HG02852 (cell line): ENCODE data around the gene CCNT2.
"Not testable (repeated sequence)": the region's sequence is repeated elsewhere in the genome, so short reads cannot be mapped to it uniquely, and the experiment has no call there.

Experiments
- ATAC-seq: cut with Tn5 transposase; IDR thresholded peaks from one replicate; pipeline ENCODE4 v1.9.1; 2021; ENCODE audit warnings: mild to moderate bottlenecking, moderate library complexity; ENCODE audit not compliant: unreplicated experiment

The CCNT2 gene

DNA sequence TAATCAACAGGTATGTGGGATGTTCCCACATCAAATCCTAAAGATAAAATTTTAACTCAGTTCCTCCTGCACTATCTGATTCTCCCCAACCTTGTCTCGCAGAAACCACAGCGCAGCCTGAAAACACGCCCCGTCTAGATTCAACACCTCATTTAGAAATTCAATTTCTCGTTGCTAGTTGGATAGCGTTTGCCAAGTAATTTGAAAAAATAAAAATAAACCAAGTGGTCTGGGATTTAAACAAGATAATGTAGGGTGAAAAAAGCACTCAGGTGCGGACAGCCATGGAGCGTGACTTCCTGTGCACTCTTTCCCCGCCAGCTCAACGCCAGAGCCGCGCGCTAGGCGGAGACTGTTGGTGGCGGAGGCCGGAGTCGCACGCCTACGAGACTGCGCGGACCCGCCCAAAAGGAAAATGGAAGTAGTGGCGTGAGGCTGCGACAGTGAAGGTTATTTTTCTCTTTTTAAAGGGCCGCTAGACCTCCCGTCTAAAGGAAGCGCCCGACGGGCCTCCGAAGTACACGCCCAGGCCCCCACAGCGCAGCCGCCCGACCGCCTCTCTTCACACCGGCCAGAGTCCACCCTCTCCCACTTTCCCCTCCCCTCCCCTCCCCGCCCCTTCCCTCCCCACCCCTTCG, 615 bp upstream of the CCNT2 start:
- ATAC-seq: peak; percentile 74

DNA sequence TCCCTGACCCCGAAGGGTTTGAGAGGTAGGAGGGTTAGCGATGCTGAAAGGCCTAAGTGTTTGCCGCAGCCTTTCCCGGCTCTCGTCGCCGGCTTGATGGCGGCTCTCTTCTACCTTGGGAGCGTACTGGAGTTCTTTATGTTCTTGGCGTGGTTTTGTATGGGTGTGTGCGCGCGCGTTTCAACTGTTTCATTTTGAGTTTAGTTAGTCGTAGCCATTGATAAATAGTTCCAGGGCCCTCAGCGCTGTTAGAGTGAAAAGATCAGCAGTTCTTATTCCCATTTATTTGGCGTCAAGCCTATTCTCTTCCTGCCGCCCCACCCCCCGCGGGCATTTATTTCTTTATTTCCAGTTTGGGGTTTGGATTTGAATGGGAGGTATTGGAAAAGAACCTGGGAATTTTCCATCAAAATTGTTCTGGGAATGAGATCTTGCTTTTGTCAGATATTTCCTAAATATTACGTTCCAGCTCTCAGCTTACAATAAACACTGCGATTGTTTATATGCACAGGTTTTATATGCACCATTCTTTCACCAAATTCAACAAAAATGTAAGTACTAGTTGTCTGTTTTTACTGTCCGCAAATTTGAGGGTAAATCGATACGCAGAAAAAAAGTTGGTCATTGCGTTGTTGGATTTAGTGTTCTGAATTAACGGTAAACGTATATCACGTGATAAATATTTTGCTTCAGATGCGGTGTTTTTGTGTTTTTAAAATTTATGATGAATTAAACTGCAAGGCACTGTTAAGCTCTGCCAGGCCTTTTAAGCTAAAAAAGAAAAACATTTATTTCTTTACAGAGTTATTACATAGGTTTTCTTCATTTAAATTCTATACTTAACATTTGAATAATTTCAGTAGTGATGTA, 954 bp downstream of the CCNT2 start:
- ATAC-seq: no peak

DNA sequence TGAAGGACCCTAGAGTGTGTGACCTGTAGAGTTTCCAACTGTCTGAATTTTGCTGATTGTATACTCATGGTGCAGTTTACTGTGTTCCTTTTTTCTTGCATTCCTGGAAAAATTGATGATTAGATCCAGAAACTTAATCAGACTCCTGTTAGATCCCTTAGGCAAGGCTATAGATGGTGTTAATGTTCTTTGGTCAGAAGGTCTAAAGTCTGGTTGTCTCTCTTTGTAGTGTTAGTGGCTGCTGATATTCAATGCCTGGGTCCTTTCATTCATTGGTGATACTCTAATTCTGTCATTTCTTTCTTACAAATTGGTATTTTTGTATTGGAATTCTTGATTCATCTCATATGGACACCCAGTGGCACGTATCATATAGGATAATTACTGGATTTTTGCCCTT, 6.3 kb downstream of the CCNT2 start:
- ATAC-seq: no peak

DNA sequence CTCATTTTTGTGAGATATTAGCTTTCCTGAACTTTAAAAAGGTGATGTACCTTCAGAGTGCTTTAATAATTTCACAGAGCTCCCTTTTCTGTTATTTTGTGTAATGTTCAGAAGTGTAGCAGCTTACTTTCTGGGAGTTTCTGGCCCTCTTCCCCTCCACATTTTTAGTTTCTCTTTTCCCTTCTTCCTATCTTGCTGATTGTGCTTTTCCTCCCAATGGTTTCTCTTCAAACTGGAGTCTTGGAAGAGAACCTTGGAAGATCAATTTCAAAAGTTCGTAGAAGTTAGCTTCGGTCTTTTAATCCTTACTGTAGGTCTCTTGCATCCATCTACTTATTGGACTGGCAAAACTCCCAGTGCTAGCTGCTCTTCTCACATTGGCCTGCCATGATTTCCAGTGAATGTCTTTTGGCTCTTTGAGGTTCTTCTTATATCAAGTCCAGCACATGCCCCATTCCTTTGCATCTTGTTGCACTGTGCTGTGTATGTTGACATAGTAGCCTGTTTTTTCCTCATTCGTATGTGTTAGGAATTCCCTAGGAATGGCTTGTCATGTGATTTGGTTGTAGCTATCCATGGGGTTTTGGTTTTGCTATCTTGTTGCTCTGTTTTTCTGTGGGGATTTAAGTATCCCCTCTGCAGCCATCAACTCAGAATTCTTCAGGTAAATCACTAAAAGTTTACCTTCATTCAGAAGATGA, 7.8 kb downstream of the CCNT2 start:
- ATAC-seq: no peak

DNA sequence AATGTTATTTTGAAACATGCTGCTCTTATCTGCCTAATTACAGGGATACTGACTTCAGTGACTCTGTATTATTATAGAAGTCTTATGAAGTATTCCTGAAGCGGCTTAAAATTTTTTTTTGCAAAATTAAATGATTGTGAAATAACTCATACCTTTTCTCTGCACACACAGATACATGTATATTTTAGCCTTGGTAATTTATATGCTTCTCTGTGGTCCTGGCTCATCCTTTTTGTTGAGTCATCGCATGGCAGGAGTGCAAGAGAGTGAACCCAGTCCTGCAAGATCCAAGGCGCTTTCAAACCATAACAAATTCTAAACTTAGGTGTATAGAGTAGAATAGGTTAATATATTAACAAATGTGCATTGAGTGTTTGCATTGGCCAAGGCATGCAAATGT, 8.6 kb downstream of the CCNT2 start:
- no peak for ATAC-seq

DNA sequence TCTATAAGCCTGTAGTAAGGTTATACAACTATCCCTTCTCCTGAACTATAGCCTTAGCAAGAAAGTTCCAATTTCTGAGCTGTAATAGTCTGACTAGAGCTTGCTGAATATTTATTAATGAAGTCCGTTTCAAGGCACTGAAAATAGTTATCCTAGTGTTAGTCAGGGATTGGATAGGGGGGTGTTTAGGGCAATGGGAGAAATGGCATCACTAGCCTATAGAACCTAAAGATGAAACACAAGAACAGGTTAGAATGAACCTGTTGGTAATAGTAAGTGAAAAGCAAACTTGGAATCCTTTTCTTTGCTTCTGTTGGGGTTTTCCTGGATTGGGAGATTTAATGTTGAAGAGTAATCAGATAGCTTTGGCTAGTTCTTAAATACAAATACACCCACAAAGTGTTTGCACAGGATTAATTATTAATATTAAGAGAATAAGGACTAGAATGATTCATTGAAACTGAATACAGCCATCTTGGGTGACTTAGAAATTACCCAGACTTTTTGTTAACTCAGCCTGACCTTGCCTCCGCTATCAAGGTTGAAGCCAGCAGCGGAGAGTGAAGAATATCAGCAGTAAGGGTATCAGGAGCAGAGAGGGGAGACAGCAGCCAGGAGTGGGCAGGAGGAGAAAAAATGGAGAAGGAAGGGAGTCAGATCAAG, 14.4 kb downstream of the CCNT2 start:
- ATAC-seq: no peak

DNA sequence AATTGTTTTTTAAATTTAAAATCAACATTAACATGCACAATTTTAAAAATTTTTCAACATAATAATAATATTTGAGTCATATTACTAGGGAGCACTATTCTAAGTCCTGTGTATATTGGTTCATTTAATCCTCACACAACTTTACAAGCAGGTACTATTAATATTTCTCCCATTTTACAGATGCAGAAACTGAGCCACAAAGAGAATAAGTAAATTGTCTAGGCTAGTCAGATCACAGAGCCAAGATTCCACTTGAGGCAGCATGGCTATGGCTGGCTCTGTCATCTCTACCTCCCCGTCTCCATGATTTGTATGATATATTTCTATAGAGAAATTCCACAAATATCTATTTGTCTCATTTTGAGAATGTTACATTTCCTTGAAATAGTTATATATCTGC, 15.1 kb downstream of the CCNT2 start:
- ATAC-seq: no peak

DNA sequence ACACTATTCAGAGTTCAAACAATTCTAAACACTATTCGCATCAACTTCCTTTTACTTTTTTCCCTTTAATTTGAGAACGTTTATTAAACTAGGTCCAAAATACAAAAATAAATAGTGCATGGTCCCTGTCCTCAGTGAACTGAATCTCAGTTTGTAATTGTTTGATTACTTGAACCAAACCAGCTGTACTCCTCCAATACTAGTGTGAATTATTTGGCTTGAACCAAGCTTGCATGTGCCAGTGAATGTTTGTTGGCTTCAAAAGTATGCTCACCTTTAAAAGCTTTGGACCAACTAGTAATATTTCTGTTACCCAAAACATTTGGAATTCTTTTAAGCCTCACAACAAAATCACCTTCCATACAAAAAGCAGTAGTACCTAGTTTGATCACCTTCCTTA, 15.5 kb downstream of the CCNT2 start:
- no peak for ATAC-seq

DNA sequence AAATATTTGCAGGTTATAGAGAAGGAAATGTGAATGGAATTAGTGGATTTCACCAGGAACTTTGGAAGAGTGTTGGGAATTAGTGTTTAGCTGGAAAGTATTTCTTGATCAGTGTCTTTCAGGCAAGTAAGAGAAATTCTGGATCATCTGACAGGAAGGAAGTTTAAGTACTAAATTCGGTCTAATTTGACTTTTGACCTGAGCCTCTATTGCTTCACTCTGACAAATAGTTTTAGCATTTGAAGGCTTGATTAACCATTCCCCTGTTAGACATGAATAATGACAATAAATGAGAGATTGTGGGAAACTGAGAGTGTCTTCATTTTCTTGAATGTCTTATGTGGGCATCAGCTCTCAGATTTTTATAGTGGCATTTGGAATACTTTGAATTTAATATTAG, 16.0 kb downstream of the CCNT2 start:
- ATAC-seq: no peak

DNA sequence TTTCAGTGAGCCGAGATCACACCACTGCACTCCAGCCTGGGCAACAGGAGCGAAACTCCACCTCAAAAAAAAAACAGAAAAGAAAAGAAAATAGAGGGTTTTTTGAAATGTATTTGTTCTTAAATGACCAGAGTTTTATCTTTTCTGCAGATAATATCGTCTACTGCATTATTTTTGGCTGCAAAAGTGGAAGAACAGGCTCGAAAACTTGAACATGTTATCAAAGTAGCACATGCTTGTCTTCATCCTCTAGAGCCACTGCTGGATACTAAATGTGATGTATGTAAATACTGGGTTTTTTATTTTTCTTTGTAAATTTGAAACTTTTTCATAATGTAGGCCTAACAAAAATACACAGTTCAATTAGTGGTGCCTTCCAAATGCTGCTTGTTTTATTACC, 18.1 kb downstream of the CCNT2 start:
- ATAC-seq: no peak

DNA sequence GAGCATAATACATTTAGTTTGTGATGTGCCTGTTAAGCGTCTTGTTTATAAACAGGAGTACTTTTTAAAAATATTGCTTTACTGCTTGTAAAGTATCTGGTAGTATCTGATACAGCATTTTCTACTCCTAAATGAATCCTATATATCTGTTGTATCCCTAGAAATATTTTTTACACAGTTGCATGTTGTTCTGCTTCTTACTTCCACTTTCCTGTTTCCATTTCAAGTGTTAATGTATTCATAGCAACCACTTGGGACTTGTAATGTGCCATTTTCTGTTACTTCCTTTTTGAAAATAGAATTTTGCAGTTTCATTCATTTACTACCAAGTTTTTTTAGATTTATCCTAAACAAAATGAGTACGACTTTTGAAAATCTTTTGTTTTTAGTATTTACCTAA, 24.9 kb downstream of the CCNT2 start:
- peak; percentile 83 for ATAC-seq

DNA sequence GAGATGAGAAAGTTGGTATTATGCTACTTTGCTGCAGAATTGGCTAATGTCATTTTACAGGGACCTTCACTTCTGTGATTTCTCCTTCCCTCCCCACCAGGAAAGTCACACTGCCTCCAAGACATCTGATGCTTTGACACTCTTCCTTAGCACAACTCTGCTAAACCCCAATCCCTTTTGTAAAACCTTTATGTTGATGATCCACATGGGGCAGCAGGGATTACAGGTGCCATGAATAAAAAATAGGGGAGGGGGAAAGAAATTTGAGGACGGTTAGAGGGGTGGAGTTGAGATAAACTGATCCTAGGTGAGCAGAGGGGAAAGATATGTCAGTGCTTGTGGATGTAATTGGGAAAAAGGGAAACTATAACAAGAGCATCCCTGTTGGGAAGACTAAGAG, 26.4 kb downstream of the CCNT2 start:
- no peak for ATAC-seq

DNA sequence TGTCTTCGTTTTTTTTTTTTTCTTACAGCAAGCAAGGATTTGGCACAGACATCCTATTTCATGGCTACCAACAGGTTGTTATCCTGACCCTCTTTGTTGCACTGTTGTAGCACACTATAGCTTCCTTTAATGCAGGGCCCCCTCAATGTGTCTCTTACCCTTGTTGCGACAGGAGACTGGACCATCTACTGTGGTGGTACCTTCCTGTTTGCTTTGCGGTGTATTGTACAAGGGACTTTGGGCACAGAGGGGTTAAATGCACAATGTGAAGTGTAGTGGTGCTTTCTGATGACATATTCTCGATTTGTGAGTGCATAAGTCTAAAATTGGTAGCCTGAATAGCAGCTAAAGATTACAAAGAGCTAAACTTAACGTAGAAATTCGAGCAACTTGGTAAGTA, 27.5 kb downstream of the CCNT2 start:
- no peak for ATAC-seq

DNA sequence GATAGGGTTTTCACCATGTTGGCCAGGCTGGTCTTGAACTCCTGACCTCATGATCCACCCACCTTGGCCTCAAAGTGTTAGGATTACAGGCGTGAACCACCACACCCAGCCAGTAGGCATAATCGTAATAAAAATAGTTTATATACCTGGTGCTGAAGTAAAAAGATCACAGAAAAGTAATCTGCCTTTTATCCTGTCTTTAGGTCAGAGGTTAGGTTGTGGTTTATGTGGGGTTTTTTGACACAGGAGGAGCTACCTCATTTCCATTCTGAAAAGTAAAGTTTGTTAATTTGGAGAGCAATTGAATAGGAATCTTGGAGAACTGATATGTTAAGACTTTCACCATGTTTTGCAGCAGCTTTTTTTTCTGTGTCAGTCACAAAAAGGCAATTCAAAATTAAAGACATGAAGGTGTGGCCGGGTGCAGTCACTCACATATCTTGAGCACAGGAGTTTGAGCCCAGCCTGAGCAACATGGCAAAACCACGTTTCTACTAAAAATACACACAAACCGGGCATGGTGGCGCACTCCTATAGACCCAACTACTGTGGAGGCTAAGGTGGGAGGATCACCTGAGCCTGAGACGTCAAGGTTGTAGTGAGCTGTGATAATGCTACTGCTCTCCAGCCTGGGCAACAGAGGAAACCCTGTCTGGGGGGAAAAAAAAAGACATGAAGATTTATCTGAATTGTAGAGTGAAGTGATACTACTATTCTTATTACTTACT, 31.5 kb downstream of the CCNT2 start:
- no peak for ATAC-seq

DNA sequence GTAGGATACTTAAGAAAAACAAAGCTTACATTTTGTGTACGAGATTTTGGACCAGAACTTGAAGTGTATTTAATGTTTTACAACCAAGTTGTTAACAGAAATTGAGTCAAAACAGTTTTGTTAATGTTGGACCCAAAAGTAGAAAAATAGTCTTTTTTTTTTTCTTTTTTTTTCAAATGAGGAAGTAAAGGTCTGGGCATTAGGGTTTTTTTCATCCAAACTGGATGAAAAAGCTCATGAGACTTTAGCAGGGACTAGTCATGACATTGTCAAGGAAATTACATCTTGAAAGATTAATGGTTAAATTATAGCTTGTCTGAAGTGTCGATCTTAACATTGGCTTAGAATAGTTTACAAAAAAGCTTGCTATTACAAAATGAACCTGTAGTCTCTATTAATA, 32.3 kb downstream of the CCNT2 start:
- ATAC-seq: no peak

DNA sequence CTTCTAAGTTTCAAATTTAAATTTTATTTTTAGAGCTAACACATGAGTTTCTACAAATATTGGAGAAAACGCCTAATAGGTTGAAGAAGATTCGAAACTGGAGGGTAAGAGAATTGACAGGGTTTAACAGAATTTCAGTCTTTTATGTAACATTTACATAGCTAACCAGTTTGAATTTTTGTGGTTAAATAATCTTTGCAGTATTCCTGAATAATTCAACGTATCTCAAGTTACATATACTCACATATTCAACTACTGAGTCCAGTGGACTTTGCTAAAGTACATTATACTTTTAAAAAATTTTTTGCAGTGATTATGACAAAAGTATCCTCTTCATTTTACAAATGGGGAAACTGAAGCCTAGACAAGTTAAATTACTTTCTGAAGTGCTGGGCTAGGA, 34.0 kb downstream of the CCNT2 start:
- no peak for ATAC-seq

DNA sequence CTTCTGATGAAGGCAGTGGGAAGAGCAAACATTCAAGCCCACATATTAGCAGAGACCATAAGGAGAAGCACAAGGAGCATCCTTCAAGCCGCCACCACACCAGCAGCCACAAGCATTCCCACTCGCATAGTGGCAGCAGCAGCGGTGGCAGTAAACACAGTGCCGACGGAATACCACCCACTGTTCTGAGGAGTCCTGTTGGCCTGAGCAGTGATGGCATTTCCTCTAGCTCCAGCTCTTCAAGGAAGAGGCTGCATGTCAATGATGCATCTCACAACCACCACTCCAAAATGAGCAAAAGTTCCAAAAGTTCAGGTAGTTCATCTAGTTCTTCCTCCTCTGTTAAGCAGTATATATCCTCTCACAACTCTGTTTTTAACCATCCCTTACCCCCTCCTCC, 35.4 kb downstream of the CCNT2 start:
- ATAC-seq: no peak

DNA sequence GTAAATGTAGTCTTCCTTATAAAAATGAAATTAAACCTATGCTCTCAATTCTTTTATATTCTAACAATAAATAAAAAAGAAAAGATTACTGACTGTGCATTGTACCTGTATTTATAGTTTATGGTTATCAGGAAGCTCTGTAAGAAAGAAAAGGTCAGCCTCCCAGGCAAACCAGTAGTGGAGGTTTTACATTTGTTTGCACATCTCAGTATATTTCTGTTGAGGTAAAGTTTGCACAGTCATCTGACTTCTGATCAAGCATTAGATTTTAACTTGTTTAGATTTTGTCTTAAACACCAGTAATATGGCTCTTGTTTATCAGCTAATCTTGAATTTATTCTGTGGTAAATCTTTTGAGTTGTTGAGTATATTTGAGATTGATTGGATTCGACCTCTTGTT, 37.1 kb downstream of the CCNT2 start:
- ATAC-seq: no peak

DNA sequence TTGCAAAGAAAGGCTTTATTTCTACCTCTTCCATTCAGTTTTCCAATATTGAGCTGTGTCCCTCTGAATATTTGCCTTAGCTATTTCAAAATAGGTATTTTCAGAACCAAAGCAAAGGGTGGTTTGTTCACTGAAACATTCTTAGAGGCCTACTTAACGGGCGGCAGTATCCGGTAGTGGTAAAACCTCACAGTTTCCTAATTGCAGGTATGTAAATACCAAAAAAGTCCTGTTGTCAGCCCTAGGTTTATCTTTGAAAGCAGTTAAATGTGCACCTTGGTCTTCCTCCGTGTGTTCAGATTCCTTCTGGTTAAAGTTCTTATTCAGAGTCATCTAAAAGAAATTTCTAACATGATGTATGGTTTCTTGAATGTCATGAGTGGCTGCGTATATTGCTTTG, 38.9 kb downstream of the CCNT2 start:
- no peak for ATAC-seq

DNA sequence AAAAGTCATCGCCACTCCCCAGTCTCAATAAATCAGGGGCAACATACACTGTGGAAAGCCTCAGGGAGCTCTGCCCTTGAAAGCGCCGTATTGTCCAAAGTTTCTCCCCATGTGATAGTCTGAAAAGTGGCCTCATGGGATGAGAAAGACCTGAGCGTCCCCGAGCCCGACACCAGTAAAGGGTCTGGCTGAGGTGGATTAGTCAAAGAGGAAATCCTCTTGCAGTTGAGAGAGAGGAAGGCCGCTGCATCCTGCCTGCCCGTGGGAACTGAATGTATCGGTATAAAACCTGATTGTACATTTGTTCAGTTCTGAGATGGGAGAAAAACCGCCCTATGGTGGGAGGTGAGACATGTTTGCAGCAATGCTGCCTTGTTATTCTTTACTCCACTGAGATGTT, 48.5 kb downstream of the CCNT2 start:
- ATAC-seq: not testable (repeated sequence)
